T-helper 17 cell (primary cell): ENCODE data around the gene SPATA6. TPM values are rescaled to one million over a fixed set of nuclear protein-coding genes. Genes with fewer than 3 reads are reported as not detected.

Experiments
- ATAC-seq: fragments of 150-1000 bp; cut with Tn5 transposase; 2 replicates; pipeline ENCODE4 v1.10.0; 2021; ENCODE audit warnings: mild to moderate bottlenecking, moderate library complexity
- DNase-seq, 3 donors: peaks; one replicate each; pipeline versions ENCODE4 v3.0.0 to v3.0.0-alpha.2; 2020 to 2021
- H3K9me3 ChIP-seq: one replicate; pipeline ENCODE4 v1.7.0; 2013; ENCODE audit warnings: low read length, mild to moderate bottlenecking; ENCODE audit not compliant: control insufficient read depth, poor library complexity, severe bottlenecking
- H3K27ac Mint-ChIP-seq: one replicate; pipeline ENCODE4 v1.8.0; 2022; ENCODE audit warnings: mild to moderate bottlenecking, moderate library complexity, mixed read lengths
- H3K27me3 Mint-ChIP-seq: one replicate; pipeline ENCODE4 v1.8.0; 2022; ENCODE audit warnings: mixed read lengths
- H3K36me3 Mint-ChIP-seq: one replicate; pipeline ENCODE4 v1.8.0; 2022; ENCODE audit warnings: low read depth, mixed read lengths
- H3K4me1 Mint-ChIP-seq: one replicate; pipeline ENCODE4 v1.8.0; 2022; ENCODE audit warnings: mild to moderate bottlenecking, mixed read lengths
- H3K4me3 Mint-ChIP-seq: one replicate; pipeline ENCODE4 v1.8.0; 2022; ENCODE audit warnings: mild to moderate bottlenecking, moderate library complexity, mixed read lengths
- total RNA-seq, 4 donors: library from RNA in 2 of 4; stranded (reverse) in 2 of 4; gene quantifications; one replicate each; pipeline ENCODE4 v1.2.3 and lab custom pipeline; 2022 to 2026

Gene SPATA6
- total RNA-seq, 2 donors from 2014 or later, result 3.0 to 5.6 TPM

DNA sequence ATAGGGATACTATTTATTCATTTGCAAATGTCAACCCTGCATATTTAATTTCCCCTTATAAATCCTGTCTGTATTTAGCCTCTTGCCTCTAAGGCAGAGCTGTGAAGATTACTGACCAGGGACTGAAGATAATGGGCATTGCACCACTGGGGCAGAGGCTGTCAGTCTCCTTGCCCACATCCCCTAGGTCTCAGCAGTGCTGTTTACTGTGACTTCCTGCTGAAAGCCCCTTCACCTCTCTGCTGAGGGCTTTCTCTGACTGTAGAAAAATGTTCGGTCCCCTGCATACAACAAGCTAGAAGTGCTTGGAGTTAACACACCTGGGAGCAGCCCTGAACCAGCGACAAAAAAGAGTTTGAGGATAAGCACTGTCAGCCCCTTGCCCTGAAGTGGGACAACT is 220.7 kb downstream of the SPATA6 start:
- ATAC-seq (no peak), DNase-seq (no peak)
- no peaks in the 10 kb centered on the region for H3K9me3 ChIP-seq
- no peaks in the 10 kb centered on the region for H3K4me1 Mint-ChIP-seq
- peaks cover 3% of the 10 kb centered on the region for H3K36me3 Mint-ChIP-seq
- H3K4me3 Mint-ChIP-seq, result no peak overlapping the region
- no peak overlapping the region for H3K27ac Mint-ChIP-seq
- peaks cover 48% of the 10 kb centered on the region for H3K27me3 Mint-ChIP-seq

DNA sequence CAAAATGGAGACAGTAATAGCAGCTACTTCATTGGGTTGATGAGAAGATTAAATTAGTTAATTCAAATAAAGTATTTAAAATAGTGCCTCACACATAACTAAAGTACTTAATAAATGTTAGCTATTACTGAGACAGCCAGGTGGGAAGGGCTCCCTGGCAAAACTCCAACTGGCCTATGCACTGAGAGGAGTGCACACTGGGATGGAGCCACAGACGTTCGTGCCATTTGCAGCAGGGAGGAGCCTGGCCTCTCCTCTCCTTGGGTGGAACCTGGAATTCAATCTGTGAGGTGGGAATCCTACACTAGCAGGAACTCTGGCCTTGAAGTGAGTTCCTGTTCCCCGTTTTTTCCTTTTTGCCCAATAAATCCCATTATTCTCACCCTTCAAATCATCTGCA is 221.4 kb downstream of the SPATA6 start:
- peaks cover under 1% of the 10 kb centered on the region for H3K36me3 Mint-ChIP-seq
- H3K27me3 Mint-ChIP-seq, result peaks cover 43% of the 10 kb centered on the region
- DNase-seq, result no peak
- no peak overlapping the region for H3K4me3 Mint-ChIP-seq
- no peaks in the 10 kb centered on the region for H3K4me1 Mint-ChIP-seq
- no peak for ATAC-seq
- no peak overlapping the region for H3K27ac Mint-ChIP-seq
- H3K9me3 ChIP-seq, result no peaks in the 10 kb centered on the region

DNA sequence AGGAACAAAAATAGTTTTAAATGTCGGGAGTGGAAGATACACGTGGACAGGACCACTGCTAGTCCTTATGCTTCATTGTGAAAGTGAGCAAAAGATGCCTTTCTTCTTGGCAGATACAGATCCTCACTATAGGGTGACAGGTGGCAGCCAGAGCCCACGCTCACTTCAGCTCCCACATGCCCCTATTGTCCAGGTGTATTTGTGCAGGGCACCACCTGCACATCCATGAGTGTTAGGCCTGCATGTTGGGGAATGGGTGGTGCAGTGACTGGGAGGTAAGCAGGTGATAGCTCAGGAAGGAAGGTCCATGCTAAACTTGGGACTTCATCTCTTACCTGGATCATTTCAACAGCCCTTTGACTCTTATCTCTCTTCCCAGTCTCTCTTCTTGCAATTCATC is 222.1 kb downstream of the SPATA6 start:
- Mint-ChIP-seq H3K27me3 (peaks cover 36% of the 10 kb centered on the region), H3K27ac (no peak overlapping the region), H3K36me3 (no peaks in the 10 kb centered on the region), H3K4me1 (peaks cover 3% of the 10 kb centered on the region), H3K4me3 (no peak overlapping the region)
- no peaks in the 10 kb centered on the region for H3K9me3 ChIP-seq
- DNase-seq (no peak), ATAC-seq (no peak)

DNA sequence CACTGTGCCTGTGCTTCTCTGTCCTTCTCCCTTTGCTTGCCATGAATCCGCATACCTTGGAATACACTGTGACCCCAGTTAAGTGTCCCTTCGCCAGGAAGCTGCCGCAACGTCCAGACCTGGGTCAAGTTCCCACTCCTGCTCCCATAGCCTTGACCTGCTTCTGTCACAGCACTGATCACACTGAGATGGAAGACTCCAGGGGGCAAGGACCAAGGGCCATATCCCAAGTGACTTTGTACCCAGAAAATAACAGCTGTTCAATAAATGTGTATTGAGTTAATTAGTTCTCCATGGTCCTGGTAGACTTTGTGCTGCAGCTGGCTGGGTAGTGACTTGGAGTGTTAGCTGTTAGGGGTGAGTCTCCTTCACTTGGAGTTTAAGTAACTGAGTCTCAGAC is 223.6 kb downstream of the SPATA6 start:
- H3K27ac Mint-ChIP-seq, result no peak overlapping the region
- DNase-seq (no peak), ATAC-seq (no peak)
- H3K36me3 Mint-ChIP-seq, result no peaks in the 10 kb centered on the region
- no peak overlapping the region for H3K4me3 Mint-ChIP-seq
- peaks cover 35% of the 10 kb centered on the region for H3K27me3 Mint-ChIP-seq
- H3K9me3 ChIP-seq, result no peaks in the 10 kb centered on the region
- H3K4me1 Mint-ChIP-seq, result peaks cover 3% of the 10 kb centered on the region

DNA sequence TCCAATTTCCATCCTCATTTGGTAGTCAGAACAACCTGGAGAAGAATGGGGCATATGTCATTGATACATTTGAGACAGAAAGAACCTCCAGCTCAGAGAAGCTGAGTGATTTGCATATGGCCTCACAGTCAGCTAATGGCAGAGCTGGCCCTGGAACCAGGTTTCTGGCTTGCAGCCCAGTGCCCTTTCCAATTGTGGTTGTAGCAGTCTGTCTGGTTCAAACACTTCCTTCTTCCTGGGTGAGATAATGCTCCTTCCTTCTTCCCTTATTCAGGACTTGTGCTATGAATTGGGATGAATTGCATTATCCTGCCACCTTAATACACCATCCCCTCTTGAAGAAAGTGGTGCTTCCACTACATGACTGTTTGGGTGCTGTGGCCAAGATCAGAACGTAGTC is 225.3 kb downstream of the SPATA6 start:
- Mint-ChIP-seq H3K27ac (no peak overlapping the region), H3K4me1 (peaks cover 3% of the 10 kb centered on the region), H3K27me3 (peaks cover 26% of the 10 kb centered on the region), H3K36me3 (no peaks in the 10 kb centered on the region), H3K4me3 (no peak overlapping the region)
- no peaks in the 10 kb centered on the region for H3K9me3 ChIP-seq
- ATAC-seq, result no peak
- DNase-seq, result no peak

Other genes starting within 250 kb of the SPATA6 start
- not detected for gene SLC5A9, start 249.5 kb downstream of the SPATA6 start, total RNA-seq